ENCODE measurements around the gene NFATC1.

GRCh38 chr18:79429381-79429780 is 33.7 kb downstream of the NFATC1 start:
- TF ChIP-seq SIN3A (IDR thresholded peaks at IDR 0.05; ENCODE audit: borderline replicate concordance, low read depth, low read length) = no peak
- no peak for TF ChIP-seq RCOR1 (IDR thresholded peaks at IDR 0.05; ENCODE audit: low read length)
- no peak for TF ChIP-seq CTCF (IDR thresholded peaks at IDR 0.05)
- no peak for TF ChIP-seq GABPA (IDR thresholded peaks at IDR 0.05; ENCODE audit: low read depth)
- TF ChIP-seq ELF1 (IDR thresholded peaks at IDR 0.05) = no peak
- TF ChIP-seq REST (IDR thresholded peaks at IDR 0.05; ENCODE audit: low read depth, low read length) = no peak
- no peak for TF ChIP-seq EP300 (IDR thresholded peaks at IDR 0.05; ENCODE audit: borderline replicate concordance in 1 of 2, low read depth in 1 of 2, low read length in 1 of 2)
- no peak for TF ChIP-seq GATA2 (CRISPR knock-in tag; IDR thresholded peaks at IDR 0.05)
- TF ChIP-seq USF2 (IDR thresholded peaks at IDR 0.05; ENCODE audit: borderline replicate concordance, low read depth, low read length) = no peak
- TF ChIP-seq RXRA (IDR thresholded peaks at IDR 0.05; ENCODE audit: borderline replicate concordance, low read depth) = no peak
- no peak for TF ChIP-seq TAF1 (IDR thresholded peaks at IDR 0.05; ENCODE audit: borderline replicate concordance, low read depth, low read length)
